ENCODE results near the gene PTGES3.
A peak's percentile ranks its signal among the peaks of the same experiment; 100 is the strongest.

PTGES3 gene

DNA sequence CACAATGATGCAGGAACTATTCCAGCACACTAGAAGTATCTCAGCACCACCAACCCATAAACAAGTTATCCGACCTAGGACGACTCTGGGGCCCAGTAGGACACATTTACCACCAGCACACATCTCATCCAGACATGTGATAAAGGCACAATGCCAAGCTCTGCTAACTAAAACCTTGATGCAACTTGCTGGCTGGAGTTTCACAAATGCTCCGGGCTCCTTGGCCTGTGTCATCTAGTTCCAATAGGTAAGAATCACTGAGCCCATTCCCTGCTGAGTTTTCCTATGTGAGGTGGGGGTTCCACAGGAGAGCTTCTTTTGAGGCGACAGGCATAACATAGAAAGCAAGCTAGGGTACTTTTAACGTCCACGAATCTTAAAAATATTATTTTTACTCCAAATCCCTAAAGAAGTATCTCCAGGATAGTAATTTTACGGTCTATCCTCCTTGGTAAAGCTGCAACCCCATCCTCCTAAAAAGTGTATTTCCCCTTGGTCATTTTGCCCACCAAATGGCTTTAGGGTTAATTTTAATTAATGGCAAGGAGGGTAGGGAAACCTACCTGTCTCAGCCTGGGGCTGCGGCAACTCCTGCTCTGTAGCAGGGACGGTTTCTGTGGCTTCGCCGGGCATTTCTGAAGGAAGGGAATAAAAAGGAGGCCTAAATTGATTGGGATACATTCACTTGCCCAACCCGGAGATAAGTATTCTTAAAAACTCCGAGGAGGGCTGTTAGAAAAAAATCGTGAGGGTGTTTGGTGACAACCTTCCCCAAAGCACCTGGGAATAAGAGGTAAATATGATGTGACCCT is 36.0 kb upstream of the PTGES3 start:
- Histone ChIP-seq H3K27ac (ENCODE audit: insufficient read depth in 1 of 2, low read depth in 1 of 2, low read length in 2 of 2, poor library complexity in 1 of 2, severe bottlenecking in 2 of 2) (peak overlapping the region; percentile 90 to 96), H3K9me3 (ENCODE audit: control extremely low read depth in 1 of 5, control insufficient read depth in 4 of 5, insufficient read depth in 2 of 5, low read depth in 1 of 5, low read length in 4 of 5) (no peaks in the 10 kb centered on the region), H3K4me1 (ENCODE audit: control extremely low read depth in 1 of 4, control insufficient read depth in 4 of 4, insufficient read depth in 4 of 4, low read length in 3 of 4) (peaks cover 41 to 65% (median 61%) of the 10 kb centered on the region in 4 experiments), H3K36me3 (ENCODE audit: control insufficient read depth in 4 of 4, insufficient read depth in 4 of 4, low read length in 3 of 4) (peaks cover 2 to 55% (median 18%) of the 10 kb centered on the region in 4 experiments), H3K4me3 (ENCODE audit: control insufficient read depth in 1 of 7, extremely low read depth in 1 of 7, insufficient read depth in 4 of 7, low read depth in 2 of 7, low read length in 6 of 7) (peak overlapping the region; percentile 78 to 100 (median 97)), H3K27me3 (replicated peaks in 2 of 5; ENCODE audit: control insufficient read depth in 4 of 5, insufficient read depth in 5 of 5, low read length in 4 of 5) (no peaks in the 10 kb centered on the region)
- POLR2A ChIA-PET: interaction anchor here (0.7 to 1.1 kb wide), 2 partner anchors 48 to 302 kb away, joined by 4 read pairs; no protein-coding TSS in a partner anchor
- 0% methylated on average over 12 of the region's 14 CpGs for WGBS (ENCODE audit: insufficient coverage)
- CTCF ChIA-PET: interaction anchor here (1.1 to 1.8 kb wide), 3 partner anchors 35 to 87 kb away, joined by 3 to 4 read pairs (median 4); no protein-coding TSS in a partner anchor
- peak in 2 of 3 donors; percentile 31 to 36 for DNase-seq

DNA sequence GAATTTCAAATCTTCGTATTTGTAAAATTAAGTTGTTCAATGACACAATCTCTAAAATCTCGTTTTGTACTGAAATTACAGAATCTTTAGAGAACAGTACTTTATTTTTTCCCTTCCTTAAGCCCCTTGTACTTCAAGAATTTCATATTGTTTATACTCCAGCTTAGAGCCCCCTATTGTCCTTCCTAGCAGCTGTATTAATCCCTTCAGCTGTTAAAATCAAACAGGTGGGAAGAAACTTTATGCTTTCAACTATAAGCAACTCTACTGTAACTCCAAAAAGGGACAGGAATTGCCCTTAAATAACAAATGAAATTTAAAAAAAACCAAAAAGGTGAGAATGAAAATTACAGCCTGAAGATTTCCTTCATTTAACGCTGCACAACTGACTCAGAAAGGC is 35.3 kb upstream of the PTGES3 start:
- 0% methylated on average over 1 of the region's 3 CpGs for WGBS (ENCODE audit: insufficient coverage)
- H3K36me3 ChIP-seq (ENCODE audit: control insufficient read depth in 4 of 4, insufficient read depth in 4 of 4, low read length in 3 of 4): peaks cover 5 to 60% (median 17%) of the 10 kb centered on the region in 4 experiments
- POLR2A ChIA-PET: no interaction called here
- peak overlapping the region; percentile 90 to 96 for H3K27ac ChIP-seq (ENCODE audit: insufficient read depth in 1 of 2, low read depth in 1 of 2, low read length in 2 of 2, poor library complexity in 1 of 2, severe bottlenecking in 2 of 2)
- H3K4me3 ChIP-seq (ENCODE audit: control insufficient read depth in 1 of 7, extremely low read depth in 1 of 7, insufficient read depth in 4 of 7, low read depth in 2 of 7, low read length in 6 of 7): peak overlapping the region in 6 of 7 experiments; percentile 86 to 100 (median 97)
- peaks cover 46 to 72% (median 69%) of the 10 kb centered on the region in 4 experiments for H3K4me1 ChIP-seq (ENCODE audit: control extremely low read depth in 1 of 4, control insufficient read depth in 4 of 4, insufficient read depth in 4 of 4, low read length in 3 of 4)
- no peak for DNase-seq
- CTCF ChIA-PET: interaction anchor here (1.1 to 1.8 kb wide), 3 partner anchors 34 to 87 kb away, joined by 3 to 4 read pairs (median 4); no protein-coding TSS in a partner anchor
- H3K9me3 ChIP-seq (ENCODE audit: control extremely low read depth in 1 of 5, control insufficient read depth in 4 of 5, insufficient read depth in 2 of 5, low read depth in 1 of 5, low read length in 4 of 5): no peaks in the 10 kb centered on the region
- no peaks in the 10 kb centered on the region for H3K27me3 ChIP-seq (replicated peaks in 2 of 5; ENCODE audit: control insufficient read depth in 4 of 5, insufficient read depth in 5 of 5, low read length in 4 of 5)

DNA sequence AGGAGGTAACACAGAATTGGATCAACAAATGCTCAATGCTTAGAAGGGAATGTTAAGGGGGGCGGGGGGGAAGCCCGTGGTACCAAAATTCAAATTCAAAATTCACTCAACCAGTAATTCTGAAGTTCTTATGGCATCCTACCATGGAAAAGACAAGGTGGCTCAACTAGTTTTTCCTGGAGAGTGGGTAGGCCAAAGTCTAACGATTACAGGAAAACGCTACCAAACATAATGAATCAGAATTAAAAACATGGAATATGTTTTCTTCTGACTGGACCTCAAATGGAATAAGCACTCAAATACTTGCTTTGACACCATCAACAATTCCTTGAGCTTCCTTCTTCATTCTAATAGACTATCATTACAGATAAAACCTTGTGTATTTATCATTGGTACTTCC is 34.7 kb upstream of the PTGES3 start:
- no peaks in the 10 kb centered on the region for H3K27me3 ChIP-seq (replicated peaks in 2 of 5; ENCODE audit: control insufficient read depth in 4 of 5, insufficient read depth in 5 of 5, low read length in 4 of 5)
- CTCF ChIA-PET: interaction anchor here (1.1 to 1.8 kb wide), 3 partner anchors 34 to 86 kb away, joined by 3 to 4 read pairs (median 4); no protein-coding TSS in a partner anchor
- peak overlapping the region in 4 of 7 experiments; percentile 86 to 100 (median 96) for H3K4me3 ChIP-seq (ENCODE audit: control insufficient read depth in 1 of 7, extremely low read depth in 1 of 7, insufficient read depth in 4 of 7, low read depth in 2 of 7, low read length in 6 of 7)
- DNase-seq: no peak
- peaks cover 5 to 60% (median 17%) of the 10 kb centered on the region in 4 experiments for H3K36me3 ChIP-seq (ENCODE audit: control insufficient read depth in 4 of 4, insufficient read depth in 4 of 4, low read length in 3 of 4)
- H3K27ac ChIP-seq (ENCODE audit: insufficient read depth in 1 of 2, low read depth in 1 of 2, low read length in 2 of 2, poor library complexity in 1 of 2, severe bottlenecking in 2 of 2): peak overlapping the region; percentile 90 to 96
- no peaks in the 10 kb centered on the region for H3K9me3 ChIP-seq (ENCODE audit: control extremely low read depth in 1 of 5, control insufficient read depth in 4 of 5, insufficient read depth in 2 of 5, low read depth in 1 of 5, low read length in 4 of 5)
- WGBS (ENCODE audit: insufficient coverage): no CpG with 5 or more reads among the region's 4 CpGs
- peaks cover 46 to 76% (median 73%) of the 10 kb centered on the region in 4 experiments for H3K4me1 ChIP-seq (ENCODE audit: control extremely low read depth in 1 of 4, control insufficient read depth in 4 of 4, insufficient read depth in 4 of 4, low read length in 3 of 4)
- POLR2A ChIA-PET: no interaction called here

DNA sequence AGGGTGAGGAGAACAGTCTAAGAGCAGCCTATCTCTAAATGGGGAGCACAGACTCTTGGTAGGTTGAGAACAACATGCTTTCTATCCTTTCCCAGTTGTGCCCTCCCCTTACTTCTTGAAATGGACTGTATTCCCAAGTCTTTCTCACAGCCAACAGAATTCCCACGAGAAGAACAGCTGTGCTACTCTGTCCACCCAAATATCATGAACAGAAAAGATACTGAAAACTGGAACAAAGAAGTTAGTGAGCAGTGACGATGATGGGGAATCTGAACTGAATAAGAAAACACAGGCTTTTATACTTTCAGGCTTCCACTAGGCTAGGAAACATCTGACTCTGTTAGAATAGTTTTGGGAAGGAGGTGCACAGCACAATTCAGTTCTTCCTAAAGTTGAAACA is 33.6 kb upstream of the PTGES3 start:
- ChIA-PET CTCF (interaction anchor here (0.7 to 1.1 kb wide), 2 partner anchors 31 to 83 kb away, joined by 3 read pairs; no protein-coding TSS in a partner anchor), POLR2A (no interaction called here)
- Histone ChIP-seq H3K9me3 (ENCODE audit: control extremely low read depth in 1 of 5, control insufficient read depth in 4 of 5, insufficient read depth in 2 of 5, low read depth in 1 of 5, low read length in 4 of 5) (no peaks in the 10 kb centered on the region), H3K4me3 (ENCODE audit: control insufficient read depth in 1 of 7, extremely low read depth in 1 of 7, insufficient read depth in 4 of 7, low read depth in 2 of 7, low read length in 6 of 7) (peak overlapping the region in 5 of 7 experiments; percentile 21 to 96 (median 50)), H3K27me3 (replicated peaks in 2 of 5; ENCODE audit: control insufficient read depth in 4 of 5, insufficient read depth in 5 of 5, low read length in 4 of 5) (no peaks in the 10 kb centered on the region), H3K27ac (ENCODE audit: insufficient read depth in 1 of 2, low read depth in 1 of 2, low read length in 2 of 2, poor library complexity in 1 of 2, severe bottlenecking in 2 of 2) (peak overlapping the region; percentile 35 to 62), H3K4me1 (ENCODE audit: control extremely low read depth in 1 of 4, control insufficient read depth in 4 of 4, insufficient read depth in 4 of 4, low read length in 3 of 4) (peaks cover 46 to 86% (median 82%) of the 10 kb centered on the region in 4 experiments), H3K36me3 (ENCODE audit: control insufficient read depth in 4 of 4, insufficient read depth in 4 of 4, low read length in 3 of 4) (peaks cover 5 to 65% (median 17%) of the 10 kb centered on the region in 4 experiments)
- no peak for DNase-seq
- 80% methylated on average over 1 of the region's 2 CpGs for WGBS (ENCODE audit: insufficient coverage)

DNA sequence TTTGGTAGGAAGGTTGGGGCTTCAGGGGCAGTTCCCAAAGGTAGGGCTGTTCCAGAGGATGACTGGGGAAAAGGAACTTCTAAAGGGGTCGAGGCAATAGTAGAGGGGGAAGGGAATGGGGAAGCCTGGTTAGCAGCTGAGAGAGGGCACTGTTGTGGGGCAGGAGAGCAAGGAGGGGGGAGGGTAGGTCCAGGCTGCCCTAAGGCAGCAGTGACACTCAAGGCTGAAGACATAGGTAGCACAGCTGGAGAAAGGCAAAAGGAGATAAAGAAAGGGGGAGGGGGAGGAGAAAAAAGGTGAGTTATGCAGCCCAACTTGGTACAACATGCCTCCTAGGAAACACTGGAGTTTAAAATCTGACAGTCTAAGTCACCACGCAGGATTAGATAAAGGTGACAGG is 33.1 kb upstream of the PTGES3 start:
- no peak for DNase-seq
- H3K4me3 ChIP-seq (ENCODE audit: control insufficient read depth in 1 of 7, extremely low read depth in 1 of 7, insufficient read depth in 4 of 7, low read depth in 2 of 7, low read length in 6 of 7): peak overlapping the region in 6 of 7 experiments; percentile 13 to 86 (median 42)
- 54% methylated on average over 2 of the region's 2 CpGs for WGBS (ENCODE audit: insufficient coverage)
- CTCF ChIA-PET: interaction anchor here (0.7 to 1.4 kb wide), 6 partner anchors 16 to 82 kb away, joined by 3 read pairs; partner anchors contain the start of gene PTGES3
- peaks cover 5 to 70% (median 19%) of the 10 kb centered on the region in 4 experiments for H3K36me3 ChIP-seq (ENCODE audit: control insufficient read depth in 4 of 4, insufficient read depth in 4 of 4, low read length in 3 of 4)
- POLR2A ChIA-PET: interaction anchor here (0.7 kb wide), 1 partner anchor 85 kb away, joined by 3 read pairs; no protein-coding TSS in a partner anchor
- H3K27ac ChIP-seq (ENCODE audit: insufficient read depth in 1 of 2, low read depth in 1 of 2, low read length in 2 of 2, poor library complexity in 1 of 2, severe bottlenecking in 2 of 2): peak overlapping the region in 1 of 2 experiments; percentile 65
- no peaks in the 10 kb centered on the region for H3K27me3 ChIP-seq (replicated peaks in 2 of 5; ENCODE audit: control insufficient read depth in 4 of 5, insufficient read depth in 5 of 5, low read length in 4 of 5)
- peaks cover 46 to 91% (median 85%) of the 10 kb centered on the region in 4 experiments for H3K4me1 ChIP-seq (ENCODE audit: control extremely low read depth in 1 of 4, control insufficient read depth in 4 of 4, insufficient read depth in 4 of 4, low read length in 3 of 4)
- H3K9me3 ChIP-seq (ENCODE audit: control extremely low read depth in 1 of 5, control insufficient read depth in 4 of 5, insufficient read depth in 2 of 5, low read depth in 1 of 5, low read length in 4 of 5): no peaks in the 10 kb centered on the region

DNA sequence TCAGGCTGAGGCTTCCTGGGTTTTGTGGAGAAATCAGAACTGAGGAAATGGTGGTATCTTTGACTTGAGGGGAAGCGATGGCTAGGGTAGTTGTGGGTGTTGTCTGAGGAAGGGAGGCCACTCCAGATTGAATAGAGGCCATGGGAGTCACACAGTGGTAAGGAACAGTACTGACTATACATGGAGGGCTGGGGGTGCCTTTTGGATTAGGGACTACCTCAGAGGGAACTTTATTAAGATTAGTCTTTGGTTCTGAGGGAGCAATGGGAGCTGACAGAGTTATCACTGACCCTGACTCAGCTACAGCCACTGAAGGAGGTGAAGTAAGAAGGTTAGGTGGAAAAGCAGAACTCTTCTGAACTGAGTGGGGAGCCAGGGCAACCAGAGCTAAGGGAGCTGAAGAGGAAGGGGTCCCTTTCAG is 32.7 kb upstream of the PTGES3 start:
- POLR2A ChIA-PET: interaction anchor here (0.7 kb wide), 1 partner anchor 84 kb away, joined by 3 read pairs; no protein-coding TSS in a partner anchor
- DNase-seq: peak in 2 of 3 donors; percentile 54 to 66
- Histone ChIP-seq H3K36me3 (ENCODE audit: control insufficient read depth in 4 of 4, insufficient read depth in 4 of 4, low read length in 3 of 4) (peaks cover 5 to 75% (median 24%) of the 10 kb centered on the region in 4 experiments), H3K27ac (ENCODE audit: insufficient read depth in 1 of 2, low read depth in 1 of 2, low read length in 2 of 2, poor library complexity in 1 of 2, severe bottlenecking in 2 of 2) (peak overlapping the region in 1 of 2 experiments; percentile 65), H3K4me1 (ENCODE audit: control extremely low read depth in 1 of 4, control insufficient read depth in 4 of 4, insufficient read depth in 4 of 4, low read length in 3 of 4) (peaks cover 46 to 88% (median 83%) of the 10 kb centered on the region in 4 experiments), H3K4me3 (ENCODE audit: control insufficient read depth in 1 of 7, extremely low read depth in 1 of 7, insufficient read depth in 4 of 7, low read depth in 2 of 7, low read length in 6 of 7) (peak overlapping the region in 5 of 7 experiments; percentile 13 to 86 (median 50)), H3K27me3 (replicated peaks in 2 of 5; ENCODE audit: control insufficient read depth in 4 of 5, insufficient read depth in 5 of 5, low read length in 4 of 5) (no peaks in the 10 kb centered on the region), H3K9me3 (ENCODE audit: control extremely low read depth in 1 of 5, control insufficient read depth in 4 of 5, insufficient read depth in 2 of 5, low read depth in 1 of 5, low read length in 4 of 5) (no peaks in the 10 kb centered on the region)
- CTCF ChIA-PET: interaction anchor here (0.7 to 1.4 kb wide), 6 partner anchors 16 to 82 kb away, joined by 3 read pairs; partner anchors contain the start of gene PTGES3
- WGBS (ENCODE audit: insufficient coverage): 17% methylated on average over 1 of the region's 1 CpG

Data from common myeloid progenitor, CD34-positive (primary cell).